Measurements from ENCODE around the gene ZNF436. TPM values are rescaled to one million over a fixed set of nuclear protein-coding genes. Genes with fewer than 3 reads are reported as not detected.

ZNF436 gene
- total RNA-seq, 1 experiment from 2014 or later, result 6.4 TPM

DNA sequence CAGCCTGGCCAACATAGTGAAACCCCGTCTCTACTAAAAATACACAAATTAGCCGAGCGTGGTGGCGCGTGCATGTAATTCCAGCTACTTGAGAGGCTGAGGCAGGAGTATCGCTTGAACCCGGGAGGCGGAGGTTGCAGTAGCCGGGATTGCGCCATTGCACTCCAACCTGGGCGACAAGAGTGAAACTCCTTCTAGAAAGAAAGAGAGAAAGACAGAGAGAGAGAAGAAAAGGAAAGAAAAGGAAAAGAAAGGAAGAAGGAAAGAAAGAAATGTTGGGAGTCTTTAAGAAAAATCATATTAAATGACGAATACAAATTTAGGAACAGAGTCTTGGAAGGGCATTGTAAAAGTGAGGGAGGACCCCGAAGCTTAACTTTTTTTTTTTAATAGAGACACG is 23.7 kb downstream of the ZNF436 start:
- Histone ChIP-seq H3K4me2 (ENCODE audit: low read depth, low read length, poor library complexity, severe bottlenecking) (no peak overlapping the region), H4K20me1 (ENCODE audit: insufficient read depth, low read depth, low read length) (peaks cover 27% of the 10 kb centered on the region), H3K27ac (ENCODE audit: low read length) (no peak overlapping the region), H3K36me3 (ENCODE audit: insufficient read depth, low read length) (peaks cover 5% of the 10 kb centered on the region; the same call in 1 of the 2 replicates), H3K27me3 (ENCODE audit: low read length) (no peaks in the 10 kb centered on the region), H3K9me3 (ENCODE audit: low read length) (no peaks in the 10 kb centered on the region), H2AFZ (ENCODE audit: low read length) (no peak overlapping the region), H3K9me2 (replicated peaks; ENCODE audit: insufficient read depth, low read length) (no peaks in the 10 kb centered on the region), H3K9ac (ENCODE audit: low read length) (no peak overlapping the region), H3K4me1 (ENCODE audit: low read length) (peaks cover 27% of the 10 kb centered on the region), H3K4me3 (ENCODE audit: low read length) (no peak overlapping the region), H3K79me2 (ENCODE audit: low read length) (peaks cover 31% of the 10 kb centered on the region)
- no peak for DNase-seq

DNA sequence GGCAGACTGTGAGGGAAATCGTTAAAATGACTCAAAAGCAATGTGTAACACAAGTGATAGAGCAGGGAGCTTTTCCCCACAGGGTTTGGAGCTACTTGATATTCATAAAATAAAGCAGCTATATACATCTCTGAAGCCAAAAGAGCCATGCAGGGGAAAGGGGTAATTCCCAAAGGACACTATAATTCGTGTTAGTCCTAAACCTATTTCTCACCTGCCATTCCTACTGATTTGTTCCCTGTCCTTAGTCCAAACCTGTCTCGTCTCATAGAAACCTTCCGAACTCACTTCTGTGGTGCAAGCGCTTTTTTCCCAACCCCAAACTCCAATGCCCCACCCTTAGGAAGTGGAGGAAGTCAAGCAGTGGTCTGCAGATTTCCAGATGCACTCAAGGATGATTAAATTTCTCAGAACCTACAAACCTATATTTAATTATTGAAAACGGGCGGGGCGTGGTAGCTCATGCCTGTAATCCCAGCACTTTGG is 24.6 kb downstream of the ZNF436 start:
- no peaks in the 10 kb centered on the region for H3K9me3 ChIP-seq (ENCODE audit: low read length)
- peak overlapping the region; percentile 95 for H3K4me2 ChIP-seq (ENCODE audit: low read depth, low read length, poor library complexity, severe bottlenecking)
- H3K4me3 ChIP-seq (ENCODE audit: low read length), result peak overlapping the region; percentile 84
- H2AFZ ChIP-seq (ENCODE audit: low read length), result peak overlapping the region; percentile 98
- no peak for DNase-seq
- peaks cover 5% of the 10 kb centered on the region; the same call in 1 of the 2 replicates for H3K36me3 ChIP-seq (ENCODE audit: insufficient read depth, low read length)
- no peaks in the 10 kb centered on the region for H3K9me2 ChIP-seq (replicated peaks; ENCODE audit: insufficient read depth, low read length)
- H3K9ac ChIP-seq (ENCODE audit: low read length), result peak overlapping the region; percentile 96
- H3K27me3 ChIP-seq (ENCODE audit: low read length), result no peaks in the 10 kb centered on the region
- peaks cover 40% of the 10 kb centered on the region for H3K79me2 ChIP-seq (ENCODE audit: low read length)
- H3K4me1 ChIP-seq (ENCODE audit: low read length), result peaks cover 36% of the 10 kb centered on the region
- peaks cover 36% of the 10 kb centered on the region for H4K20me1 ChIP-seq (ENCODE audit: insufficient read depth, low read depth, low read length)
- H3K27ac ChIP-seq (ENCODE audit: low read length), result peak overlapping the region; percentile 73

DNA sequence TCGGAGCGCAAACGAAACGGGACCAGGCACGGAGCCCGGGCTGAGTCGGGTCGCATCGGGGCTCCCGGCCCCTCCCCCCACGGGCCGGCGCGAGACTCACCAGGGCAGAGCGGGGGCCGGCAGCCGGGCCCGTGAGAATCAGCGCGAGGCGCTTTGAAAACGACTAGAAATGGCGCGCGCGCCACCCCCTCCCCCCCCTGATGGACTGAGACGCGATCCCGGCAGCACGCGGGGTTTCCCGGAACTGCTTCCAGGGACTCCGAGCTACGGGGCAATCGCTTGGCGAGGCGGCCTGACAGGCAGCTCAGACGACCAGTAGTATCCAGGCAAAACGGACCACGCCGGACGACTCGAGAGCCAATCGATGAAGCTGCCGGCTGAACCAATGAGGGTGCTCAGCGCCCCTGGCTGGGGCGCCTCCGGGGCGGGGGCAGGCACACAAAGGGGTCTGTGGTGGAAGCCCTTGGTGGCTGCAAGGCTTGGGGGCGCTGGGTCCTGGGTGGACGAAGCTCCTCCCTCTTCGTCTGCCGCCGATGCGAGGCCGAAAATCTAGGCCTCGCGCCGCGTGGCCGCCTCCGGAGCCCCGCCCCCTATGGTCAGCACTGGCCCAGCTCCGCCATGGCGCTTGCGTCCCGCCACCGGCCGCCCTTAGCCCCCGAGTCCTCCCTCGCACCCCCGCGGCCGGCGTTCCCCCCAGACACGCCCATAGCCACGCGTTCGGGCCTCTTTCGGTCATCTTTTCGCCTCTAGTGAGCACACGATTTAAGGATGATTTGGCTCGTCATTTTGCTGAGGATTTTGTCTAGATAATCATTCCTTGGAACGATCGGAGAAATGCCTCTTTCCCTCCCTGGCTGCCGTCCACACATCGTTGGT is 25.3 kb downstream of the ZNF436 start, which contains the start of gene HNRNPR:
HNRNPR (minus strand) TSS at position 174 of the 876 bp plus-strand sequence. CDS start 3,276 bp downstream, outside the sequence.
- no peaks in the 10 kb centered on the region for H3K27me3 ChIP-seq (ENCODE audit: low read length)
- peaks cover 41% of the 10 kb centered on the region for H3K4me1 ChIP-seq (ENCODE audit: low read length)
- H4K20me1 ChIP-seq (ENCODE audit: insufficient read depth, low read depth, low read length), result peaks cover 42% of the 10 kb centered on the region
- peak within 1 kb of the TSS; percentile 96 for H3K9ac ChIP-seq (ENCODE audit: low read length)
- H3K9me3 ChIP-seq (ENCODE audit: low read length), result no peaks in the 10 kb centered on the region
- H3K36me3 ChIP-seq (ENCODE audit: insufficient read depth, low read length), result peaks cover 11% of the 10 kb centered on the region; the same call in 1 of the 2 replicates
- peak within 1 kb of the TSS; percentile 98 for H2AFZ ChIP-seq (ENCODE audit: low read length)
- H3K27ac ChIP-seq (ENCODE audit: low read length), result peak within 1 kb of the TSS; percentile 78
- DNase-seq, result peak; percentile 100
- H3K9me2 ChIP-seq (replicated peaks; ENCODE audit: insufficient read depth, low read length), result no peaks in the 10 kb centered on the region
- peak within 1 kb of the TSS; percentile 95 for H3K4me2 ChIP-seq (ENCODE audit: low read depth, low read length, poor library complexity, severe bottlenecking)
- peaks cover 47% of the 10 kb centered on the region for H3K79me2 ChIP-seq (ENCODE audit: low read length)
- peak within 1 kb of the TSS; percentile 84 for H3K4me3 ChIP-seq (ENCODE audit: low read length)

DNA sequence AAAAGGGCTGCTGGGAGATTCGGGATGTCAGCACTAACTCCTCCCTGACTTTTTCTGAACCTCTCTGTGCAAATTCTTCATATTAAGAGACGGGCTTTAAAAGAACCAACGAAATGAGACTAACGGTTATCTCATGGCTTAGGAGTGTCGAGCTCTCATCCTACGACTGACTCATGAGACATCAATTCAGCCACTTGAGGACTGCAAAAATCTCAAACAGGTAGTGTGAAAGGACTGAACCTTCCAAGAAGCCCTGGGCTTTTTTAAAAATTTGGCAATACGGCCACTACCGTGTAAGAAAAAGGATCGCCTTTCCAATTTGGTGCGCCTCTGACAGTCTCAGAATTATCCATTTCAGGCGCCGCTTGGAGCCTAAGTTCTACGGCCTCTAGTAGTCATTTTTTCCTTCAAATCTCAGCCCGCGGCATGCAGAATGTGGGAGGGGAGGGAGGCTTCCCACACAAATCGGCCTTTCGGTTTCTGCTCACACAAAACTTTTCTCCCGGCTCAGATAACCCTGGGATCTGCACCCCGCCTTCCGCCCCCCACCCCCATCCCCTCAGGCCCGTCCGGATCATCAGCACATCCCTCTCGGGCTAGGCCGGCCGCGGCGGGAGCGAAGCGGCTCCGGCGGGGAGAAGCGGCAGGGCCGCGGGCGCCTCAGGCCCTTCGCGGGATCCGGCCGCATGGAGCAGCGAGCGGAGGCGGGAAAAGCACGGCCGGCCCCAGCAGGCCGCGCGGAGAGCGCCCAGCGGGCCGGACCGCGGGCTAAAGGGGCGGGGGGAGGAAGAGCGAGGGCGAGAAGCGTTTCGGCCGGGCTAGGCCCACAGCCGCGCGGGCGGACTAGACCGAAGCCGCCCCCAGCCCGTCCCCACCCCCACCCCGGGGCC is 26.2 kb downstream of the ZNF436 start:
- H3K36me3 ChIP-seq (ENCODE audit: insufficient read depth, low read length), result peaks cover 20% of the 10 kb centered on the region
- no peaks in the 10 kb centered on the region for H3K27me3 ChIP-seq (ENCODE audit: low read length)
- DNase-seq, result peak; percentile 78
- peak overlapping the region; percentile 84 for H3K4me3 ChIP-seq (ENCODE audit: low read length)
- H3K4me1 ChIP-seq (ENCODE audit: low read length), result peaks cover 41% of the 10 kb centered on the region
- no peaks in the 10 kb centered on the region for H3K9me3 ChIP-seq (ENCODE audit: low read length)
- peak overlapping the region; percentile 78 for H3K27ac ChIP-seq (ENCODE audit: low read length)
- peak overlapping the region; percentile 96 for H3K9ac ChIP-seq (ENCODE audit: low read length)
- no peak overlapping the region for H2AFZ ChIP-seq (ENCODE audit: low read length)
- no peaks in the 10 kb centered on the region for H3K9me2 ChIP-seq (replicated peaks; ENCODE audit: insufficient read depth, low read length)
- H3K4me2 ChIP-seq (ENCODE audit: low read depth, low read length, poor library complexity, severe bottlenecking), result peak overlapping the region; percentile 92
- peaks cover 51% of the 10 kb centered on the region for H4K20me1 ChIP-seq (ENCODE audit: insufficient read depth, low read depth, low read length)
- peaks cover 56% of the 10 kb centered on the region for H3K79me2 ChIP-seq (ENCODE audit: low read length)

DNA sequence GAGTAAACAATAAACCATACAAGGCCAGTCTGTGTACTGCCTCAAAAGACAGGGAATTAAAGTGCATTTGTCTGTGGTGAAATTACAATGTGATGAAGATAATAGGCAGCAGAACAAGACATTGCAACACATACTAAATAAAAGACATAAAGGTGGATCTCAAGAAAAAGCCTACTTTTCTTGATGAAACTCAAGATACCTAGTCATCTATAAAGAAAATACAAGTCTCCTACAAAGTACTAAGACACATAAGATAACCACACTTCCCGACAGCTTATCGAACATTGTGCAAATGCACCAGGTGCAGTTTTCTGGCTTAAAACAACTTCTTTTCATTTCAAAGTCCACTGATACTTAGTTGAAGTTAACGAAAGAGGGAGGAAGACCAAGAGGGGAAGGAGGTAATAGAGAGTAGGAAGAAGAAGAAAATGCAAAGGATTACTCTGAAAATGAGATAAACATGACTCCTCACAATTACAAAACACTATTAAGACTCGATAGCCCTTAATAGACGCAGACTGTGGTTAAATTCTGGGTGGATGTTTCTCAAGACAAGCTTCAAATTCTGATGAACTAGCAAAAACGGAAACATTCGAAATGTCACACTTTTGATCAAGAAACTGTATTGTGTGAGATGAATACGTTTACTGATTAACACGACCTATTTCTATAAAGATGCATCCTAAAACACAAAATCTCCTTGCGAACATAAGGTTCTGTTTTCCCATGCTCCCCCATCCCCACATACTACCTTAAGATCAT is 27.5 kb downstream of the ZNF436 start:
- H3K36me3 ChIP-seq (ENCODE audit: insufficient read depth, low read length), result peaks cover 32% of the 10 kb centered on the region
- peaks cover 69% of the 10 kb centered on the region for H3K79me2 ChIP-seq (ENCODE audit: low read length)
- no peak for DNase-seq
- peak overlapping the region; percentile 78 for H3K27ac ChIP-seq (ENCODE audit: low read length)
- H3K9me3 ChIP-seq (ENCODE audit: low read length), result no peaks in the 10 kb centered on the region
- H3K4me1 ChIP-seq (ENCODE audit: low read length), result peaks cover 41% of the 10 kb centered on the region
- peak overlapping the region; percentile 96 for H3K9ac ChIP-seq (ENCODE audit: low read length)
- no peak overlapping the region for H2AFZ ChIP-seq (ENCODE audit: low read length)
- no peaks in the 10 kb centered on the region for H3K9me2 ChIP-seq (replicated peaks; ENCODE audit: insufficient read depth, low read length)
- H4K20me1 ChIP-seq (ENCODE audit: insufficient read depth, low read depth, low read length), result peaks cover 63% of the 10 kb centered on the region
- peak overlapping the region; percentile 92 for H3K4me2 ChIP-seq (ENCODE audit: low read depth, low read length, poor library complexity, severe bottlenecking)
- H3K27me3 ChIP-seq (ENCODE audit: low read length), result no peaks in the 10 kb centered on the region
- peak overlapping the region; percentile 84 for H3K4me3 ChIP-seq (ENCODE audit: low read length)

DNA sequence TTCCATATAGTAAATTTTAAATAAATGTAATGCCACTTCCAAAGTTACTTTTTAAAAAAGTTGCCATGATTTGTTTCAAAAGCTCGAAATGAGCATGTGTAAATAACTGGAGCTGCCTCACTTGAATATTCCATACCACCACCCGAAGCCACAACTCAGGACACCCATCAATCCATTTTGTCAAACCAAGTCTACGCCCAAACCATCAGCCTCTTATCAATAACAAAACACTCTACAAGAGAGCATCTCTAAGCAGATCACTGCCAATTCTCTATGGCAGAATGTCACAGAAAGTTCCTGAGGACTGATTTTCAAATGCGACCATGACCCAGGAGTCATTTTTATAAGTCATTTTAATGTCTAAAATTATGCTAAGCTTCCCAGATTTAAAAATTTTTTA is 30.0 kb downstream of the ZNF436 start:
- Histone ChIP-seq H3K79me2 (ENCODE audit: low read length) (peaks cover 85% of the 10 kb centered on the region), H3K9ac (ENCODE audit: low read length) (no peak overlapping the region), H3K27me3 (ENCODE audit: low read length) (no peaks in the 10 kb centered on the region), H3K27ac (ENCODE audit: low read length) (0 out of 2 replicates have a peak overlapping the region, but pooled peaks have one; percentile 1), H3K9me2 (replicated peaks; ENCODE audit: insufficient read depth, low read length) (no peaks in the 10 kb centered on the region), H3K9me3 (ENCODE audit: low read length) (no peaks in the 10 kb centered on the region), H4K20me1 (ENCODE audit: insufficient read depth, low read depth, low read length) (peaks cover 68% of the 10 kb centered on the region), H3K36me3 (ENCODE audit: insufficient read depth, low read length) (peaks cover 44% of the 10 kb centered on the region), H3K4me1 (ENCODE audit: low read length) (peaks cover 35% of the 10 kb centered on the region), H3K4me3 (ENCODE audit: low read length) (no peak overlapping the region), H2AFZ (ENCODE audit: low read length) (no peak overlapping the region), H3K4me2 (ENCODE audit: low read depth, low read length, poor library complexity, severe bottlenecking) (peak overlapping the region; percentile 92)
- DNase-seq, result no peak

DNA sequence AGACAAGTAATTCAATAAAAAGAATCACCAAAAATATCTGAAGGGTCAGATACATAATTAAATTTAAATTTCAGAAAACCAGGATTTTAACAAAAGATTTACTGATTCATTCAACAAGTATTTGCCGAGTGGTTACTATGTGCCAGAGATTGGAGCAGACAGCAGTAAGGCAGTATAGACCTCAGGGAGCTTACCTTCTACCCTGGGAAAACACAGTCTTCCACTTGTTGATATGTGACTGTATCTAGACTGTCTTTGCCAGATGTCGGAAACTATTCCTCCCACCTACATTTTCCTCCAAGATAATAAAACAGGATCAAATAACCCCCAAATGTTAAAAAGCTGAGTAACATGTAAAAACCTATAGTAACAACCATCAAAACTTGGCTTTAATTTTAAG is 31.8 kb downstream of the ZNF436 start:
- no peak for DNase-seq
- Histone ChIP-seq H3K4me3 (ENCODE audit: low read length) (no peak overlapping the region), H3K79me2 (ENCODE audit: low read length) (peaks cover 88% of the 10 kb centered on the region), H3K4me1 (ENCODE audit: low read length) (peaks cover 34% of the 10 kb centered on the region), H3K9ac (ENCODE audit: low read length) (no peak overlapping the region), H3K9me3 (ENCODE audit: low read length) (no peaks in the 10 kb centered on the region), H3K9me2 (replicated peaks; ENCODE audit: insufficient read depth, low read length) (no peaks in the 10 kb centered on the region), H4K20me1 (ENCODE audit: insufficient read depth, low read depth, low read length) (peaks cover 69% of the 10 kb centered on the region), H3K27me3 (ENCODE audit: low read length) (no peaks in the 10 kb centered on the region), H2AFZ (ENCODE audit: low read length) (no peak overlapping the region), H3K27ac (ENCODE audit: low read length) (no peak overlapping the region), H3K36me3 (ENCODE audit: insufficient read depth, low read length) (peaks cover 54% of the 10 kb centered on the region), H3K4me2 (ENCODE audit: low read depth, low read length, poor library complexity, severe bottlenecking) (no peak overlapping the region)
